Type B pancreatic cell (in vitro differentiated cells): ENCODE measurements around the gene PLBD1. TPM values are rescaled to one million over a fixed set of nuclear protein-coding genes. Genes with fewer than 3 reads are reported as not detected.

Experiments
- DNase-seq: peaks from one replicate; pipeline ENCODE4 v3.0.0; 2021; ENCODE audit warnings: mixed read lengths; ENCODE audit not compliant: unreplicated experiment; ENCODE audit errors: extremely low spot score
- H3K27ac Mint-ChIP-seq: 2 replicates; pipeline ENCODE4 v1.8.0; 2021; ENCODE audit warnings: mild to moderate bottlenecking, mixed read lengths
- H3K27me3 Mint-ChIP-seq: 2 replicates; pipeline ENCODE4 v1.8.0; 2021; ENCODE audit warnings: mixed read lengths
- H3K36me3 Mint-ChIP-seq: 2 replicates; pipeline ENCODE4 v1.8.0; 2021; ENCODE audit warnings: mixed read lengths
- H3K4me1 Mint-ChIP-seq: one replicate; pipeline ENCODE4 v1.8.0; 2021; ENCODE audit warnings: mixed read lengths; ENCODE audit not compliant: unreplicated experiment
- H3K4me3 Mint-ChIP-seq: 2 replicates; pipeline ENCODE4 v1.8.0; 2021; ENCODE audit warnings: mild to moderate bottlenecking, mixed read lengths
- H3K9me3 Mint-ChIP-seq: 2 replicates; pipeline ENCODE4 v1.8.0; 2021; ENCODE audit warnings: mixed read lengths
- total RNA-seq: library from RNA; stranded (reverse); gene quantifications from 2 replicates; pipeline ENCODE4 v1.2.1, GENCODE V29; 2021; ENCODE audit warnings: low replicate concordance
- TF ChIP-seq, protein P1 (sequence below): fragments of 200-600 bp; sonication (generic); conservative IDR thresholded peaks from 2 replicates; pipeline ENCODE4 v1.5.0; 2021; ENCODE audit warnings: antibody characterized with exemption, mild to moderate bottlenecking

The PLBD1 gene
- total RNA-seq, 1 donor from 2014 or later = 21.1 TPM

DNA sequence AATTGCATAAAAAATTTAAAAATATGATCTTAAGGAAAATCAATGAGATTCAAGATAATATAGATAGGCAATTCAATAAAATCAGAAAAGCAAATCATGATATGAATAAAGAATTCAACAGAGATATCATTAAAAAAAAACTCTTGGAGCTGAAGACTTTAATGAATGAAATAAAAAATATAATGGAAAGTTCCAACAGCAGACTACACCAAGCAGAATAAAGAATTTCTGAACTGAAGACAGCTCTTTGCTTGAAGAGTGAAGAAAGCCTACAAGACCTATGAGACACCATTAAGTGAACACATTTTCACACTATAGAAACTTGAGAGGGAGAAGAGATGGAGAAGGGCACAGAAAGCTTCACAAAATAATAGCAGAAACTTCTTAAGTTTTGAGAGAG, 45.9 kb downstream of the PLBD1 start:
- Mint-ChIP-seq H3K27me3 (no peaks in the 10 kb centered on the region), H3K4me3 (no peak overlapping the region), H3K9me3 (peaks cover 28% of the 10 kb centered on the region), H3K27ac (no peak overlapping the region), H3K4me1 (no peaks in the 10 kb centered on the region), H3K36me3 (peaks cover 29% of the 10 kb centered on the region)
- DNase-seq = no peak
- TF ChIP-seq, protein P1, sequence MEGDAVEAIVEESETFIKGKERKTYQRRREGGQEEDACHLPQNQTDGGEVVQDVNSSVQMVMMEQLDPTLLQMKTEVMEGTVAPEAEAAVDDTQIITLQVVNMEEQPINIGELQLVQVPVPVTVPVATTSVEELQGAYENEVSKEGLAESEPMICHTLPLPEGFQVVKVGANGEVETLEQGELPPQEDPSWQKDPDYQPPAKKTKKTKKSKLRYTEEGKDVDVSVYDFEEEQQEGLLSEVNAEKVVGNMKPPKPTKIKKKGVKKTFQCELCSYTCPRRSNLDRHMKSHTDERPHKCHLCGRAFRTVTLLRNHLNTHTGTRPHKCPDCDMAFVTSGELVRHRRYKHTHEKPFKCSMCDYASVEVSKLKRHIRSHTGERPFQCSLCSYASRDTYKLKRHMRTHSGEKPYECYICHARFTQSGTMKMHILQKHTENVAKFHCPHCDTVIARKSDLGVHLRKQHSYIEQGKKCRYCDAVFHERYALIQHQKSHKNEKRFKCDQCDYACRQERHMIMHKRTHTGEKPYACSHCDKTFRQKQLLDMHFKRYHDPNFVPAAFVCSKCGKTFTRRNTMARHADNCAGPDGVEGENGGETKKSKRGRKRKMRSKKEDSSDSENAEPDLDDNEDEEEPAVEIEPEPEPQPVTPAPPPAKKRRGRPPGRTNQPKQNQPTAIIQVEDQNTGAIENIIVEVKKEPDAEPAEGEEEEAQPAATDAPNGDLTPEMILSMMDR = no peak

DNA sequence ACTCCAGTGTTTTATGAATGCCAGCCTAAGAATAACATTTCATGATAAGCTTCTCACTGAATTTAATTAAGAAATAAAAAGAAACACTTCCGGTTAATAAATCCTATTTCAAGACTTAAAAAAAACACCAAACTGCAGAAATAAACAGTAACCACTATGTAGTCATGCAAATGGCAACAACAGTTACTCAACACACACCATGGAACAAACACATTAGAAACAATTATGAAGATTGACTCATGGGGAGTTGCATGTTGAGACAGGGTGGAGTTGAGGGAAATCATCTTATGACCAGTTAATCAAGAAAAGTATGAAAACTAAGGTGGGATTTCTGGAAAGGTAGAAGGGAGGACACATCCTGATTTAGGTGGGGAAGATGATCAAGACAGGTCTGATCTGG, 52.7 kb downstream of the PLBD1 start:
- Mint-ChIP-seq H3K4me1 (no peaks in the 10 kb centered on the region), H3K4me3 (peak overlapping the region; percentile 6), H3K27me3 (no peaks in the 10 kb centered on the region), H3K36me3 (peaks cover 22% of the 10 kb centered on the region), H3K27ac (peak overlapping the region; percentile 6), H3K9me3 (peaks cover 9% of the 10 kb centered on the region)
- TF ChIP-seq, protein P1 = no peak
- DNase-seq = no peak

DNA sequence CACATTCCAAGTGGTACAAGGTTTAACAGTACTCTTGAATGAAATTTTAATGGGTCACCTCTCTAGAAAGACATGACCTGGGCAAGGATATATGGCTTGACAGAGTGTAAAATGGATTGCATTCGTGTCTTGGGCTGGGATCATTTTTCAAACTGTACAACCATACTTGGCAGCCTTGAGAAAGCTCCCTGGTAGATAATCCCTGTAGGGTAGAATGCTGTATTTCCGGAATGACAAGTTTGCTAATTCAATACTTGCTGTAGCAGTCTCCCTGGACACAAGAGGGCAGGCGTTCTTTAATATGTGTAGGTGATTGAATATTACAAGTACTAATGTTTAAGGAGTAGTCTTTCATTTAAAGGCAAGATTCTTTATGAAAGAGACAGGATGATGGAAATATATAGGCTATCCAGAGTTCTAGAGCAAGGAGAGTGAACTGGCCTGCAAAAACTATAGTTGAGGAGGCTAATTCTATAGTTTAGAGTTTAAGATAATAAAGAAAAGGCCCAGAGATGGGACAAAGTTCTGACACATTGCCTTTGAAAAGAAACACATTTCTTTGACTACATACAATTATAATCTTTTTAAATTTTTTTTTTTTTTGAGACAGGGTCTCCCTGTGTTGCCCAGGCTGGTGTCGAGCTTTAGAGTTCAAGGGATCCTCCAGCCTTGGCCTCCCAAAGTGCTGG, 53.4 kb downstream of the PLBD1 start:
- peaks cover 29% of the 10 kb centered on the region for H3K36me3 Mint-ChIP-seq
- TF ChIP-seq, protein P1 = peak; percentile 59
- H3K27me3 Mint-ChIP-seq = no peaks in the 10 kb centered on the region
- peaks cover 9% of the 10 kb centered on the region for H3K9me3 Mint-ChIP-seq
- peak overlapping the region; percentile 50 for H3K4me3 Mint-ChIP-seq
- no peaks in the 10 kb centered on the region for H3K4me1 Mint-ChIP-seq
- H3K27ac Mint-ChIP-seq = peak overlapping the region; percentile 73
- DNase-seq = no peak

DNA sequence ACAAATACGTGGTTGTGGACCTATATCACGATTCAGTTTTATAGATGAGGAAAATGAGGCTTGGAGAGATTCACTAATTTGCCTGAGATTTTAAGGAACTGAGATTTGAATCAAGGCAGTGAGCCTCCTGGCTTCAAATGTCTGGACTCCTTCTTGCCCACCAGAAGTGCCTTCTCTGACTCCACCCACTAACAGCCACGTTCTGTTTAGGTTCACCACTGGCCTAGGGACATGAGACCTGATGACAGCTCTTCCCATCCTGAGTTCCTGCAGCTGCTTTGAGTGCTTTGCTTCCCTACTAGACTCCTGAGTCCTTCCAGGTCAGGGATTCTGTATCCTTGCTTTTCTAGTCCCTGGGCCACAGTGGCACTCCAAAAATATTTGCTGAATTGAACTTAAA, 57.1 kb downstream of the PLBD1 start:
- no peaks in the 10 kb centered on the region for H3K27me3 Mint-ChIP-seq
- H3K4me1 Mint-ChIP-seq = no peaks in the 10 kb centered on the region
- TF ChIP-seq, protein P1 = no peak
- H3K36me3 Mint-ChIP-seq = peaks cover 34% of the 10 kb centered on the region
- no peak overlapping the region for H3K4me3 Mint-ChIP-seq
- no peak overlapping the region for H3K27ac Mint-ChIP-seq
- H3K9me3 Mint-ChIP-seq = peaks cover 9% of the 10 kb centered on the region
- DNase-seq = no peak

DNA sequence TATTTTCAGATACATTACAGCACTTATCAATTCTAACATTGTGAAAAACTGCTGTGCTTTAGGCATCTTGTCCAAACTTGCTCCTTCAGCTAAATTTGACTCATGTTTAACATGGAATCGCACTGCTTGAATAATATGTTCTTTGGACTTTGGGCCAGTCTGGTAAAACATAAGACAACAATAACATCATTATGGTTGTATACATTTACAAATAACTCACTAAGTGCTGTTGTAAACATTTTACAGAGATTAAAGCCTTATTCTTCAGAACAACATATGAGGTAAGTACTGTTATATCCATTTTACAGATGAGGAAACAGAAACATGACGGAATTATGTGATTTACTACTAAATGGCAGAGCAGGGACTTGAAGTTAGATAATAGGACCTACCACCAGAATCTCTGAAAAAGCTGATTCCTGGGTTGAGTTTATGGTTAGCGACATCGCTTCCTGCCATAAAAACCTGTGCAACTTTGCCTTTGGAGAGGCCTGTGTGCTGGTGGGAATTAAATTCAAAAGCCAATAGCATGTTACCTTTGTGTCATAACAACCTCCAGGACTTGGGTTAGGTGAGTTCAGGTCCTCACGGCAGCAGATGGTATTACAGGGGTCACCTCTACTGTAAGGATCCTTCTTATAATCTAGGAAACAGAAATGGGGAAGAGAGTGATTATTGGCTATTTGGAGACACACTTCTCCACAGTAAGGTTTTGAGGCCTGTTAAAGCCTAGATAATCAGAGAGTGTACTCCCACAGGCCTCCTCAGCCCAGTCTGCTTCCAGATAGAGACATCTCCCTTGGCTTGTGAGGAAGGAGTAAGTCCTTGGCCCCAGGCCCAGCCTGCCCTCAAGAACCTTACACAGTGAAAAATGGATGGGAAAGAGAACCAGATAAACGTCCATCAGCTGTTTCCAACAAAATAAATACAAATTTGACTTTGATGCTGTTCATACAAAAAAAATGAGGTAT, 61.8 kb downstream of the PLBD1 start:
- no peaks in the 10 kb centered on the region for H3K4me1 Mint-ChIP-seq
- no peak overlapping the region for H3K27ac Mint-ChIP-seq
- H3K9me3 Mint-ChIP-seq = no peaks in the 10 kb centered on the region
- TF ChIP-seq, protein P1 = no peak
- no peak overlapping the region for H3K4me3 Mint-ChIP-seq
- no peaks in the 10 kb centered on the region for H3K27me3 Mint-ChIP-seq
- no peak for DNase-seq
- H3K36me3 Mint-ChIP-seq = peaks cover 45% of the 10 kb centered on the region
